GM04503 (cell line): ENCODE measurements around the gene TECPR1.

Experiments
- DNase-seq: peaks from one replicate; pipeline ENCODE4 v3.0.0-alpha.2; 2012; ENCODE audit warnings: low read depth

The TECPR1 gene

GRCh38 chr7:98242934-98243333 is 9.1 kb downstream of the TECPR1 start:
- no peak for DNase-seq

- DNase-seq, result no peak
Measured at GRCh38 chr7:98242342-98242741, 9.7 kb downstream of the TECPR1 start.

DNA sequence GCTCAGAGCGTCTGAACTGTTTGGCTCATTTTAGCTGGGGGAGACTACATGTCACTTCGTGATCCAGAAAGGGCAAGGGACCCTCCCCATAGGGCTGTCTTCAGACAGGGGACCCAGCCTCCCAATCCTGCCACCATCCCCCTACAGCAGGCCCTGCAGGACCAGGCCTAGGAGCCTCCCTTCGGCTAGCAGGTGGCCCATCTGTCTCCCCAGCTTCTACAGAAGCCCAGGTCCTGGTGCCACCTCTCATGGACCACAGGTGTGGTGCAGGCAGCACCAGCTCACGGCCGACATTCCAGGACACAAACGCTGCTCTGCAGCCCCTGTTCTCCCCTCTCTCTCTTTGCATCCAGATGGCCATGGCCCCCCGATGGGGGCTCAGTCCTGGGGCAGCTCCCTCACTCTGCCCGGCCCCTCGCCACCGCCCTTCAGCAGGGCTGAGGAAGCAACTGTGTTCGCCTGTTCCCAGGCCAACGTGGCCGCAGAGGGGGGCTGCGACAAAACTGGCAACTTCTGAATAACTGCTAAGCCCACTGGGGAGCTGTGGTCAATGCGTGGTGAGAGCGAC is 10.3 kb downstream of the TECPR1 start:
- no peak for DNase-seq

- no peak for DNase-seq
Measured at GRCh38 chr7:98240961-98241673, 10.9 kb downstream of the TECPR1 start.

DNA sequence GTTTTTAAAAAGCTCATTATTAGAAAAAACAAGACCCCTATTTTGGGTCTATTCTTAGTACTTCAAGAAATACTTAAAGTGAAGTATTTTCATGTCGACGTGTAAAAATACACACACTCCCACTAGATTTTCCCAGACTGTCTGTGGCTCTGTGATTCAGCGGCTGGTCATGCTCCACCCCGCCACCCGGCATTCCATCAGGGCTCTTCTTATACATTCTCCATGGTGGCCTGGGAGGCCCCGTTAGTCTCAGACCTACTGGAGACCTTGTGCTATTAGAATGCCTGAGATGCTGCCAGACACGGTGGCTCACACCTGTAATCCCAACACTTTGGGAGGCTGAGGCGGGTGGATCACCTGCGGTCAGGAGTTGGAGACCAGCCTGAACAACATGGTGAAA is 13.1 kb downstream of the TECPR1 start:
- no peak for DNase-seq

DNA sequence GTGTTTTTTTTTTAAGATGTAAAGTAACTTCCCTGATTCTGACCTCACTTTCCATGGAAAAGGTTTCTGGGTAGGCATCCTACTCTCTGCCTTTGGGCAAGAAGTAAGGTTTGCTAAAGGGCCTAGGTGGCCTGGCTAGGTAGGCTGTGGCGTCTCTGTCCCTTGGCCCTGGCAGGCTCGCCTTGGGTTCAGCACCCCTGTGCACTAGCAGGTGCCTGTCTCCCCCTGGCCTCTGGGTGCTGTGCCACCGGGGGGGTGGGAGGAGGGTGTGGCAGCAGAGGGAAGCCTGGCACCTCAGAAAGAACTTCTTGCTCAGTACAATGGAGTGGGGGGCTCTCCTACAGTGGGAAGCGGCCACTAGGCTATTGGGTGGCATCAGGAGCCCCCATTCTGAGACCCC is 14.0 kb downstream of the TECPR1 start:
- DNase-seq, result no peak

DNA sequence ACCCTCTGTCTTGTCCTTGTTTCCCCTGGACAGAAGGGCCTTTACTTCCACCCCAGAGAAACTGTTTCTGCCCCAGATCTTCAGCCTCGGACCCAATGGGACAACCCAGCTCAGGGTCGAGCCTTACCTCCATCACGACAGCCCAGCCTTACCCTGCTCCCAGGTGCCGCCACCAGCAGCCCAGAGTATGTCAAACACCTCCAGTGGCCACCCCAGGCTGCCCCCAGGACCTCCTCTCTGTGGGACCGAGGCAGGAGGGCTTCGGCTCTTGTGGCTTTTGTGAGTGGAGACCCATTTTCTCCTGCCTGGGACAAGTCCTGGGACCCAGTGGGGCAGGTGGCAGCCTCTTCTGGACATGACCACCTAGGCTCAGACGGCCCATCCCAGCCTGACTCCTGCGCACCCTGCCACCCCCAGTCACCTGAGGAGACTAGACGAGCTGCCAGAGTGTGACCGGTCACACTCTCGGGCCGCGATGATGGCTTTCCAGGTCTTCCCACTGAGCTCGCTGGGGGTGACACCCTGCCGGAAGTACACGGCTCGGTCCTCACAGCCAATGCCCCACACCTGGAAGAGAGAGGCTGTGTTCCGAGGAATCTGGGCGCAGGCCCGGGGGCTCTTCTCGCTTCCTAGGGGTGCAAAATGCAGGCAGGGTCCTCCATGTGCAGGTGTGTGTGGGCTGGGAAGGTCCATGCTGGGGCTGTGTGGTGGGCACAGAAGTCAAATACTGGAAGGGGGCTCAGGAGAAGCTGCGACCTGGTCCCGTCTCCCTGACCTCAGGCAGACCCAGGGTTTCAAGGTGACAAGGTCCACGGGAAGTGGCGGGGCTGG is 15.5 kb downstream of the TECPR1 start:
- DNase-seq, result no peak

- no peak for DNase-seq
Measured at GRCh38 chr7:98235901-98236300, 16.1 kb downstream of the TECPR1 start.

- DNase-seq, result no peak
Measured at GRCh38 chr7:98234429-98235147, 17.4 kb downstream of the TECPR1 start.

DNA sequence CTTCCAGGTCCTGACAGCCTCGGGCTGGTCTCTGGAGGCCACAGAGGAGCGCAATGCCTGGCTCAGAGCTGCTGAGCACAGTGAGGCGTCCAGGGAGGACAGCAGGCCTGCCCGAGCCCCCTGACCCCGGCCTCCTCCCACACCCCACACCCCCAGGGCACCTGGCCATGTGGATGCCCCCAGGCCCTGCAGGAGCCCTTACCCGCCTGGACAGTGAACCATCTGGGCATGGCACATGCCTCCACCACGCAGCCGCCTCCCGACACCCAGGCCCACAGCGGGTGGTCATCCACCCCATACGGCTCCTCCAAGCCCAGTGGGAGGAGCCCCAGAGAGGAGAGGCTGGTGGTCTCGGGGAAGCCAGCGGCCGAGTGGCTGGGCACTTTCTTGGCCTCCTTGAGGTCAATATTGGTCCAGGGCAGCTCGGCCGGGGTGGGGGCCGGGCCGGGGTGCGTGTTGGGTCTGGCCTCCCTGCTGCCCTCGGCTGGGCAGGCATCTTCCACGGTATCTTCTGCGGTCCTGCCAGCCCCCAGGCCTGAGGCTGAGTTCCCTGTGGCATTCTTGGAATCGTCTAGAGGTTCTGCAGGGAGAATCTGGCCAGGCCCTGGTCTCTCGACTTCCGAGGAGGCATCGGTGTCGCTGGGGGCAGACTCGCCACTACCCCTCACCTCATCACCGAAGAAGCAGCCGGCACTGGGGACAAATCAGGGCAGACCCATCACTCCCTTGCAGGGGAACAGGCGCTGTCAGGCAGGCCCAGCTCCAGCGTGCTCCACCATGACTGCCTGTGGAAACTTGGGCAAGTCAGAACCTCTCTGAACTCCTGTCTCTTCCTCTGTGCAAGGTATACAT is 18.6 kb downstream of the TECPR1 start:
- DNase-seq, result no peak

- no peak for DNase-seq
Measured at GRCh38 chr7:98232799-98233198, 19.2 kb downstream of the TECPR1 start.

- no peak for DNase-seq
Measured at GRCh38 chr7:98232263-98232585, 19.8 kb downstream of the TECPR1 start.

DNA sequence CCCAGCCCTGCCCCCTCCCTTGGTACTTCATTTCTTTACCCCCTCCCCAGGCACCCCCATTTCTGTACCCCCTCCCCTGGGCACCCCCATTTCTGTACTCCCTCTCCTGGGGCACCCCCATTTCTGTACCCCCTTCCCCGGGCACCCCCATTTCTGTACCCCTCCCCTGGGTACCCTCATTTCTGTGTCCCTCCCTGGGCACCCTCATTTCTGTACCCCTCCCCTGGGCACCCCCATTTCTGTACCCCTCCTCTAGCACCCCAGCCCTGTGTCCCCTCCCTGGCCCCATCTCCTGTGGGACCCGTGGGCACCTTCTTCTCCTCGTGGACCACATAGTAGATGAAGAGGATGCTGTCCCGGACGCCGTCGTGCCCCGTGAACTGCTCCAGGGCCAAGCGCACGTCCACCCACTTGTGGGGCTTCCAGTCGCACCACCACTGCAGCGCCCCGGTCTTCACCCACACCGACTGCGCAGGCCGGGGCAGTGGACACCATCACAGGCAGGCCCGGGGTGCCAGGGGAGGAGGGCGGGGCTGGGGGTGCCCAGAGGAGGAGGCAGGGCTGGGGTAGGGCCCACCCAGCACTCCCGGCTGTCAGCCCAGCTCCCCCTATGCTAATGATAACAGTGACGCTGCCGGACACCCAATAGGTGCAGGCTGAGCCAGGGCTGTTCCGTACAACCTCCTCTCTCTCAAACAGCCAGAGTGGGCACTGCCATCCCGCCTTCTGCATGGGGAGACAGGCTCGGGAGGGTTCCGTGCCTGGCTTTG is 20.4 kb downstream of the TECPR1 start:
- no peak for DNase-seq

DNA sequence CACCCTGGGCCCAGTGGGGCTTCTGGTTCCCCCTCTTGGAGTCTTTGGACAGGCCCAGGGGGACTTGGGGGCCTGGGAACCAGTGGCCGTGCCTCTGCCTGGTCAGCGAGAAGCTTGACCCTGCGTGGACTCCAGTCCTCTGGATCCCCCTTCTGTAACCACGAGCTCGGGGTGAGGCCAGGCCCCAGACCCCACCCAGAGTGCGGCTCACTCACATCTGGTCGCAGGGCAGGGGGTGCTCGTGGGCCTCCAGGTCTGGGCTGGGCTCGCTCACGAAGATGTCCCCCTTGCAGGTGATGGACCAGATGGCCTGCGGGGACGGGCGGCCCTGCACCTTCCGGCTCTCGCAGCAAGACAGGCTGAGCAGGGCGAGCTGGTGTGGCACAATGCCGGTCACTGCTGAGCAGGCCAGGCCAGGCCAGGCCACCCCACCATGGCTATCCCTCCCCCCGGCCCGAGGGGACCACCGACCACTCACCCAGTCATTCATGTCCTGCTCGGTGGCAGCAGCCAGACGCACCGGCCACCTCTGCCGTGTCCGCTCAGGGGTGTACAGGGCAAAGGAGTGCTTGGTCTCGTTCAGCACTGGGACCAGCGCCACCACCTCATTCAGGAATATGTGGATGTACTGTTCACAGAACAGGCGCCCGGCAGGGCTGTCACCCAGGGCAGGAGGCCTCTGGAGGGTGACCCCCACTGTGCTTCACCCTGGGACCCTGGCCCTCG is 21.1 kb downstream of the TECPR1 start:
- DNase-seq, result no peak

DNA sequence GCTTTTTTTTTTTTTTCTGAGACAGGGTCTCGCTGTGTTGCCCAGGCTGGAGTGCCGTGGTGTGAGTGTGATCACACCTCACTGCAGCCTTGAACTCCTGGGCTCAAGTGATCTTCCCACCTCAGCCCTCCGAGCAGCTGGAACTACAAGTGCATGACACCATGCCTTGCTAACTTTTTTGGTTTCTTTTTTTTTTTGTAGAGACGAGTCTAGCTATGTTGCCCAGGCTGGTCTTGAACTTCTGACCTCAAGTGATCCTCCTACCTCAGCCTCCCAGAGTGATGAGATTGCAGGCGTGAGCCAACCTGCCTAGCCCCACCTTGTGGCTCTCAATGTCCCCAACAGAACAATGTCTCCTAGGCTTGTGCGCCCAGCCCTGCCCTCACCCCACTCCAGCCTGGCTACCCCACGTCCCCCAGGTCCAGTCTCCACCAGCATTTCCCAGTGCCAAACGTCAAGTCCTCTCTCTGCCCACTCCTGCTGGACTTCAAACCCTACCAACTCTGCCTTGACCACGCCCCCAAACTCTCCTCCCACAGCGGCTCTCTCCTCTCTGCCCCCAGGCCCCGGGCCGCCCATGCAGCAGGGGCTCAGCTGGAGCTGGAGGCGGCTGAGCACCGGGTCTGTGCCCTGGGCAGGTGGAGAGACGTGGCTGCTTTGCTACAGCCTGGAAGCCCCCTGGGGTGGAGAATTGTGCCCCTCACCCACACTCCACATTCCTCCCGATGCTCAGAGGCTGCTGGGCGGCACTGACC is 21.9 kb downstream of the TECPR1 start:
- DNase-seq, result no peak

- DNase-seq, result no peak
Measured at GRCh38 chr7:98229441-98229840, 22.6 kb downstream of the TECPR1 start.

GRCh38 chr7:98228801-98229200 is 23.2 kb downstream of the TECPR1 start:
- DNase-seq, result no peak

DNA sequence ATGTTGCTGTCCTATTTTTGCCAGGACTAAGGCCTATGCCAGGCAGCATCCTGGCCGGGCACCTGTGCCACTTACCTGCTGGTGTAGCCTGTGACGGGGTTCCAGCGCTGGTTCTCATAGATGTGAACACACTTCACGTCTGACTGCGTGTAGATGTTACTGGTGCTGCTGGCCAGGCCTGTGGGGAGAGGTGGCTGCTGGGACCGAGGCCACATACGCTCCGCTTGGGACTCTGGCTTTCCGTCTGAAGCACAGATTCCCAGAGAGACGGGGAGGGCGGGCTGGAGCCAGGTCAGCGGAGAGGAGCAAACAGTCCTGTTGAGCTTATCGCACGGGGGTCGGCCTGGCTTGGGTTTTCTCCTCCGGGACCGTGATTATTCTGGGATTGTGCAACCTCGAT is 24.1 kb downstream of the TECPR1 start:
- no peak for DNase-seq

- DNase-seq, result no peak
Measured at GRCh38 chr7:98225913-98226614, 26.0 kb downstream of the TECPR1 start.
